ENCODE measurements around the gene PROZ. TPM values are rescaled to one million over a fixed set of nuclear protein-coding genes. Genes with fewer than 3 reads are reported as not detected.

The PROZ gene
- polyA plus RNA-seq, 2 of the 4 experiments (the other 2 are of a cell fraction) = not detected

GRCh38 chr13:113220877-113221276, 62.4 kb downstream of the PROZ start:
- WGBS (ENCODE audit: missing lambda C conversion rate) = 91% methylated on average over 7 of the region's 7 CpGs
- ChIA-PET CTCF (no interaction called here), POLR2A (no interaction called here)
- Histone ChIP-seq H3K9me3 (no peaks in the 10 kb centered on the region), H3K4me3 (no peak overlapping the region), H3K4me2 (no peak overlapping the region), H3K27ac (no peak overlapping the region), H3K4me1 (peaks cover 28% of the 10 kb centered on the region)
- peak in 1 of 2 experiments; percentile 19 for DNase-seq (ENCODE audit: low read depth in 1 of 2, low spot score in 1 of 2)
- no peak for FAIRE-seq
- TF ChIP-seq FOXS1 (CRISPR knock-in tag; IDR thresholded peaks at IDR 0.05) = no peak
- peak; percentile 11 to 23; a peak in 1 of 5 replicates for TF ChIP-seq RAD21 (conservative IDR thresholded peaks at IDR 0.05 in 1 of 2, IDR thresholded peaks at IDR 0.05 in 1 of 2)
- ATAC-seq = peak; percentile 59 to 71; a peak in 4 of 6 replicates

Small RNA genes within 50 kb of the gene (small RNA-seq; reads per million reads assigned to genes)
- 0 reads per million in 6 experiments for gene AL137002.1

Other genes starting within 250 kb of the PROZ start
- gene MCF2L, start 189.4 kb upstream of the PROZ start, polyA plus RNA-seq (2011; rRNA removed) = 0.92 and 0.99 TPM in 2 replicates
- 0.16 to 0.37 TPM (median 0.36 TPM) in 3 replicates for gene MCF2L, start 189.4 kb upstream of the PROZ start, polyA plus RNA-seq (2017; fragmentation: RNase III; extraction: RNeasy Plus Mini Kit Qiagen cat#74134 plus additional on column Dnase treatment)
- gene F7, start 52.9 kb upstream of the PROZ start, polyA plus RNA-seq (2011; rRNA removed) = 0.65 and 1.7 TPM in 2 replicates
- gene F7, start 52.9 kb upstream of the PROZ start, polyA plus RNA-seq (2017; fragmentation: RNase III; extraction: RNeasy Plus Mini Kit Qiagen cat#74134 plus additional on column Dnase treatment) = 0.26 to 0.44 TPM (median 0.30 TPM) in 3 replicates
- gene F10, start 35.8 kb upstream of the PROZ start, polyA plus RNA-seq (2011; rRNA removed) = 0.32 and 0.42 TPM in 2 replicates
- not detected in 3 replicates for gene F10, start 35.8 kb upstream of the PROZ start, polyA plus RNA-seq (2017; fragmentation: RNase III; extraction: RNeasy Plus Mini Kit Qiagen cat#74134 plus additional on column Dnase treatment)
- 68.7 and 71.1 TPM in 2 replicates for gene PCID2, start 50.0 kb downstream of the PROZ start, polyA plus RNA-seq (2011; rRNA removed)
- gene PCID2, start 50.0 kb downstream of the PROZ start, polyA plus RNA-seq (2017; fragmentation: RNase III; extraction: RNeasy Plus Mini Kit Qiagen cat#74134 plus additional on column Dnase treatment) = 37.7 to 39.9 TPM (median 39.1 TPM) in 3 replicates
- gene CUL4A, start 51.0 kb downstream of the PROZ start, polyA plus RNA-seq (2011; rRNA removed) = 53.2 and 55.4 TPM in 2 replicates
- gene CUL4A, start 51.0 kb downstream of the PROZ start, polyA plus RNA-seq (2017; fragmentation: RNase III; extraction: RNeasy Plus Mini Kit Qiagen cat#74134 plus additional on column Dnase treatment) = 46.9 to 57.0 TPM (median 49.6 TPM) in 3 replicates
- gene LAMP1, start 138.6 kb downstream of the PROZ start, polyA plus RNA-seq (2011; rRNA removed) = 58.2 and 58.7 TPM in 2 replicates
- gene LAMP1, start 138.6 kb downstream of the PROZ start, polyA plus RNA-seq (2017; fragmentation: RNase III; extraction: RNeasy Plus Mini Kit Qiagen cat#74134 plus additional on column Dnase treatment) = 106 to 117 TPM (median 114 TPM) in 3 replicates
- 3.7 and 3.8 TPM in 2 replicates for gene GRTP1, start 205.5 kb downstream of the PROZ start, polyA plus RNA-seq (2011; rRNA removed)
- gene GRTP1, start 205.5 kb downstream of the PROZ start, polyA plus RNA-seq (2017; fragmentation: RNase III; extraction: RNeasy Plus Mini Kit Qiagen cat#74134 plus additional on column Dnase treatment) = 1.7 to 2.2 TPM (median 1.7 TPM) in 3 replicates